ENCODE measurements around the gene CD34. TPM values are rescaled to one million over a fixed set of nuclear protein-coding genes. Genes with fewer than 3 reads are reported as not detected.

The CD34 gene
- total RNA-seq, 1 experiment from 2014 or later: not detected

- no peak overlapping the region for H2AFZ ChIP-seq (ENCODE audit: low read length)
- ChIA-PET CTCF (no interaction called here), POLR2A (ENCODE audit: unreplicated experiment) (no interaction called here)
- ATAC-seq (no peak), DNase-seq (no peak)
- H3K4me2 ChIP-seq (ENCODE audit: low read length): no peak overlapping the region
- H3K27ac ChIP-seq (ENCODE audit: low read length): no peak overlapping the region
- BruUV-seq (replicated peaks): no TSS peak
- H3K9me2 ChIP-seq (replicated peaks; ENCODE audit: low read length): no peaks in the 10 kb centered on the region
- intact Hi-C loops (cut with micrococcal nuclease): no loop called here
- no peaks in the 10 kb centered on the region for H3K9me3 ChIP-seq (ENCODE audit: low read length)
- H3K9ac ChIP-seq (ENCODE audit: low read length): no peak overlapping the region
- TF ChIP-seq CTCF (conservative IDR thresholded peaks at IDR 0.05; ENCODE audit: low read depth, low read length) (no peak), EZH2 (IDR thresholded peaks at IDR 0.05; ENCODE audit: low read length, unreplicated experiment) (no peak), EZH2phosphoT487 (IDR thresholded peaks at IDR 0.05; ENCODE audit: borderline replicate concordance, low read length) (no peak)
- H3K4me3 ChIP-seq (ENCODE audit: low read length): no peak overlapping the region
- H3K79me2 ChIP-seq (ENCODE audit: low read length): no peaks in the 10 kb centered on the region
- H3K36me3 ChIP-seq (ENCODE audit: low read depth, low read length): no peaks in the 10 kb centered on the region
- peaks cover 37% of the 10 kb centered on the region for H3K27me3 ChIP-seq (ENCODE audit: low read length)
- H3F3A ChIP-seq (ENCODE audit: low read length, unreplicated experiment): no peaks in the 10 kb centered on the region
- no peaks in the 10 kb centered on the region for H3K4me1 ChIP-seq (ENCODE audit: insufficient read depth, low read length)
- no peaks in the 10 kb centered on the region for H4K20me1 ChIP-seq (ENCODE audit: low read length)
Measured at GRCh38 chr1:207917080-207917479, 6.2 kb upstream of the CD34 start.

GRCh38 chr1:207913951-207914350 is 3.0 kb upstream of the CD34 start:
- Histone ChIP-seq H4K20me1 (ENCODE audit: low read length) (no peaks in the 10 kb centered on the region), H3K4me2 (ENCODE audit: low read length) (no peak overlapping the region), H3K9me2 (replicated peaks; ENCODE audit: low read length) (no peaks in the 10 kb centered on the region), H2AFZ (ENCODE audit: low read length) (no peak overlapping the region), H3K36me3 (ENCODE audit: low read depth, low read length) (no peaks in the 10 kb centered on the region), H3K4me3 (ENCODE audit: low read length) (no peak overlapping the region), H3K27ac (ENCODE audit: low read length) (no peak overlapping the region), H3K79me2 (ENCODE audit: low read length) (no peaks in the 10 kb centered on the region), H3K27me3 (ENCODE audit: low read length) (peaks cover 31% of the 10 kb centered on the region), H3K4me1 (ENCODE audit: insufficient read depth, low read length) (no peaks in the 10 kb centered on the region), H3K9ac (ENCODE audit: low read length) (no peak overlapping the region), H3F3A (ENCODE audit: low read length, unreplicated experiment) (no peaks in the 10 kb centered on the region), H3K9me3 (ENCODE audit: low read length) (no peaks in the 10 kb centered on the region)
- DNase-seq (no peak), ATAC-seq (no peak)
- TF ChIP-seq CTCF (conservative IDR thresholded peaks at IDR 0.05; ENCODE audit: low read depth, low read length) (no peak), EZH2 (IDR thresholded peaks at IDR 0.05; ENCODE audit: low read length, unreplicated experiment) (no peak), EZH2phosphoT487 (IDR thresholded peaks at IDR 0.05; ENCODE audit: borderline replicate concordance, low read length) (no peak)
- ChIA-PET POLR2A (ENCODE audit: unreplicated experiment) (no interaction called here), CTCF (no interaction called here)
- BruUV-seq (replicated peaks): no TSS peak
- intact Hi-C loops (cut with micrococcal nuclease): no loop called here

- Histone ChIP-seq H3K79me2 (ENCODE audit: low read length) (no peaks in the 10 kb centered on the region), H3K4me3 (ENCODE audit: low read length) (no peak overlapping the region), H3K4me2 (ENCODE audit: low read length) (no peak overlapping the region), H3F3A (ENCODE audit: low read length, unreplicated experiment) (no peaks in the 10 kb centered on the region), H3K36me3 (ENCODE audit: low read depth, low read length) (no peaks in the 10 kb centered on the region), H3K27me3 (ENCODE audit: low read length) (peaks cover 28% of the 10 kb centered on the region), H3K9ac (ENCODE audit: low read length) (no peak overlapping the region), H3K9me2 (replicated peaks; ENCODE audit: low read length) (no peaks in the 10 kb centered on the region), H3K9me3 (ENCODE audit: low read length) (no peaks in the 10 kb centered on the region), H4K20me1 (ENCODE audit: low read length) (no peaks in the 10 kb centered on the region), H2AFZ (ENCODE audit: low read length) (no peak overlapping the region), H3K4me1 (ENCODE audit: insufficient read depth, low read length) (no peaks in the 10 kb centered on the region), H3K27ac (ENCODE audit: low read length) (no peak overlapping the region)
- TF ChIP-seq EZH2phosphoT487 (IDR thresholded peaks at IDR 0.05; ENCODE audit: borderline replicate concordance, low read length) (no peak), EZH2 (IDR thresholded peaks at IDR 0.05; ENCODE audit: low read length, unreplicated experiment) (no peak), CTCF (conservative IDR thresholded peaks at IDR 0.05; ENCODE audit: low read depth, low read length) (no peak)
- intact Hi-C loops (cut with micrococcal nuclease): no loop called here
- DNase-seq (peak; percentile 36), ATAC-seq (no peak)
- POLR2A ChIA-PET (ENCODE audit: unreplicated experiment): no interaction called here
- CTCF ChIA-PET: no interaction called here
- BruUV-seq (replicated peaks): no TSS peak
Measured at GRCh38 chr1:207911856-207912760, 1.2 kb upstream of the CD34 start.
